Sigmoid colon (tissue), 3 donors: Measurements from ENCODE around the gene PHF23.

Experiments used
- CTCF ChIP-seq, 4 experiments: fragments of 450-650 bp in 3 of 4; fragments of 200-600 bp in 1 of 4; IDR thresholded peaks; one replicate each; pipeline ENCODE4 v1.5.1; 2016 to 2019; ENCODE audit warnings: antibody characterized with exemption in 4 of 4, mild to moderate bottlenecking in 3 of 4, moderate library complexity in 2 of 4
- POLR2A ChIP-seq, 2 donors: fragments of 450-650 bp; IDR thresholded peaks; one replicate each; pipeline ENCODE4 v1.6.1; 2016; ENCODE audit warnings: antibody characterized with exemption in 2 of 2, mild to moderate bottlenecking in 2 of 2, moderate library complexity in 2 of 2

DNA sequence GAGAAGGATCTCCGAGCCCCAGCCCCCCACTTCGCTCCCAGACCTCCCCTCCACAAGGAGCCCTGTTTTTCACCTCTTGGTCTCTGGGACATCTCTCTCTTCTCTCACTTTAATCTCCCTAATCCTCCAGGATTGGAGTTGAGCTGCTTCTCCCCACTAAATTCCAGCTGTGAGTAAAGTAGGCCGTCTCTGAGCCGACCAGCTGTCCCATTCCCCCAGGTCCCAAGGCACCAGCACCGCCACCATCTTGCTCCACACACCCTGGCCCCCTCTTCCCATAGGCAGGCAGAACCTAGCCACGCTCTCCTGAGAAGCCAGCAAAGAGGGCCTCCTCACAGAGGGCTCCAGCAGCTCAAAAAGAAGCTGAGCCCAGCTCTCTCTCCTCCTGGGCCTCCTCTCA, 20.5 kb downstream of the PHF23 start:
- TF ChIP-seq CTCF (IDR thresholded peaks at IDR 0.05), result no peak
- TF ChIP-seq POLR2A (IDR thresholded peaks at IDR 0.05), result no peak
